ENCODE results near the gene USP19. TPM values are rescaled to one million over a fixed set of nuclear protein-coding genes. Genes with fewer than 3 reads are reported as not detected.

Gene USP19
- polyA plus RNA-seq, 1 donor, result 56.3 TPM

GRCh38 chr3:49133226-49133951, 12.8 kb upstream of the USP19 start:
- DNase-seq, result peak; percentile 88

DNA sequence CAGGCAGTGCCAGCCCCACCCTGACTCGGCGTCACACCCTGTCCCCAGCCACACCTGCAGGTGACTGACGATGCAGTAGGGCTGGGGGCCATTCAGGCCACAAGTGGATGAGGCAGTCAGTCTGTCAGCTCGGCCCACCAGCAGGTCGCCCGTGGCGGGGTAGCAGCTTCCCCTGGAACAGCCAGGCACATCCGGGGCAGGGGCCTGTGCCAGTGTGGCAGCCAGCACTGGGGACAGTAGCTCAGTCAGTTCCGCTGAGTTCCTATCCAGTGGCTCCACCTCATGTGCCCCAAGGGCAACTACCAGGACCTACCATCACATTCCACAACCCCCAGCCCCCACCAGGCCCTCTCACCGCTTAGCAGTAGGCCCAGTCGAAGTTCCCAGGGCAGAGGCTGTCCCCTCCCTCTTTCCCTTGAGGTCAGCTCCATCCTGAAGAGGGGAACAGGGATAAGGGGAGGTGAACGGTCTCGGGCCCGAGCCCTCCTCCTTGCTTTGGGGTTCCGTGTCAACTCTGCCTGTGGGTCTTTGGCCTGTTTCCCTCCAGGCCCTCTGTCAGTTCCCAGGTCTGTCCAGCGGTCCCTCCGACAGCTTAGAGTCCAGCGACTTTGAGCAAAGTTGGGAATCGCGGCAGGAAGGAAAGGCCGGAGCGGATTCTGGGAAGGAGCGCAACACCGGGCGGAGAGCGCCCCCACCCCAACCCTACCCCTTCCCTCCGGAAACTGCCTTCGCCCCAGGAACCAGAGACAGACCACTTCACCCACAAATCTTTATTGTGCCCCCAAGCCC, 12.0 kb upstream of the USP19 start, which contains the start of gene LAMB2:
LAMB2 (minus strand) TSS at position 614 of the 789 bp plus-strand sequence; CDS start at position 431, 183 bp downstream.
- DNase-seq, result peak; percentile 85

GRCh38 chr3:49132073-49132436, 11.4 kb upstream of the USP19 start:
- DNase-seq, result no peak

- no peak for DNase-seq
These were observed 11.0 kb upstream of the USP19 start for GRCh38 chr3:49131576-49131975.

DNA sequence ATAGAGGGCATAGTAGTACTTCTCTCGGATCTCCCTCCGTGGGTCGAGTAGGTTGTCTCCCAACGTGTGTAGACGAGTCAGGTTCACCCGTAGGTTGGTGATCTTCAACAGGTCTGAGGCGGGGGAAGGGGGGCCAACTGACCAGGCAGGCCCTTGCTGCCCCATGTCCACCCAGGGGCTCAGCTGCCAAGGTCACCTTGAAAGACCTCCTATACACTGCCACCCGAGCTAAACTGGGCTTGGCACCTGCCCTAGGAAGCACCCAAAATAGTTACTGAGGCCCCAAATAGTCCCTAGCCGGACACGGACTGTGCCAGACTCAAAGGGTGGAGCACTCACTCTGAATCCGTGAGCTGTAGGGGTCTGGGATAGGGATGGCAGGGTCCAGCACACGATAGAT, 10.4 kb upstream of the USP19 start:
- no peak for DNase-seq

DNA sequence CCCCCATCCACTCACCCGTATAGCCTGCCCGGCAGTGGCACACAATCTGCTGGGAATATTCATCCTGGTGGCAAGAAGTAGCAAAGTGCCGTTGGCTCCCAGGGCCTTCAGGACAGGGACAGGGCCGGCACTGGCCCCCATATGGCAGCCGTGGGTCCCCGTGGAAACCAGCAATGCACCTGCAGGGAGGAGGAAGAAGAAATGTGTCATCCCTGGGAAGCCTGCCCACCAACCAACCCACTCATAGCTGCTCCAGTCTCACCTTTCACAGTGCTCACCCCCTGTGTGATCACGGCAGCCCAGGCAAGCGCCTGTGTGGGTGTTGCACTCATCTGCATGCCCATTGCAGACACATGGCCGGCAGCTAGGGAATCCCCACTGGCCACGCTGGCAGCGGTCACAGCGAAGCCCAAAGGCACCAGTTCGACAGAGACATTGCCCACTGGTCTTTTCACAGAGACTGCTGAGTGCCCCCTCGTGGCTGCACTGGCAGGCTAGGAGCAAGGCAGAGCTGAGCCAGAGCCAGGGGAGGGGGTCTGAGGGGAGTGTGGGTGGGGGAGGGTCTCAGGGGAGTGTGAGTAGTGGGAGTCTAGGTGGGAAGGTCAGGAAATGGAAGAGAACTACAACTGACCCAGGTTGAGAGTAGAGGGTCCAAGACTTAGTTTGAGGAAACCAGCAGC, 4.5 kb upstream of the USP19 start:
- DNase-seq, result no peak

DNA sequence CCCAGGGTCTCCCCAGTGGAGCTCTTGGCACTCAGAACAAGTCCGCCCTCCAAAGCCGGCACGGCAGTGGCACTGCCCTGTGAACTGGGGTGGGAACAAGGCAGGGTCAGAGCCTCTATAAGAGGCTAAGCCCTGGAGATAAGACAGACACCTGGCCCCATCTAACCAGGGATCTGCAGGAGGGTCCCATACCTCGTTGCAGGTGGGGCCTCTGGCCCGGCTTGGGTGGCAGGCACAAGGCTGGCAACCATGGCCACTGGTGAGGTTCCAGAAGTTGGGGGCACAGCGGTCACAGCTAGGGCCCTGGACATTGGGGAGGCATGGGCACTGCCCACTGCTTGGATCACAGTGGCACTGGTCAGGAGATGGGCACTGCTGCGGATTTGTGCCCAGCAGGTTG, 3.6 kb upstream of the USP19 start:
- no peak for DNase-seq

DNA sequence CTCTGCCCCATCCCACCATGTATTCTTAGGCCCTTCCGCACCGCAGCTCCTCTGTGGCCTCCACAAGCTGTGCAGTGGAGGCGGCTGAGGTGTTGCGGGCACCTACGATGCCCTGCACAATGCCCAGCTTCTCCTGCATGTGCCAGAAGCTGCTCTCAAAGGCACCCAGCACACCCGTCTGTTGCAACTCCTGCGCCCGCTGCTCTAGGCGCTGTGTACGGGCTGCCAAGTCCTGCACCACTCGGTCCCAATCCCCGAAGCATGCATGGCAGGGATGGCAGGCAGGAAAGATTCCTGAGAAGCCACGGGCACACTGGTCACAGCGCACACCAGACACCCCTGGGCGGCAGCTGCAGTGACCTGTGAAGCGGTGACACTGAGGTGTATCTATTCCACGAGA, 3.1 kb upstream of the USP19 start:
- no peak for DNase-seq

- DNase-seq, result no peak
These were observed 2.4 kb upstream of the USP19 start for GRCh38 chr3:49122886-49123545.

- DNase-seq, result no peak
These were observed 1.8 kb upstream of the USP19 start for GRCh38 chr3:49122451-49122850.

DNA sequence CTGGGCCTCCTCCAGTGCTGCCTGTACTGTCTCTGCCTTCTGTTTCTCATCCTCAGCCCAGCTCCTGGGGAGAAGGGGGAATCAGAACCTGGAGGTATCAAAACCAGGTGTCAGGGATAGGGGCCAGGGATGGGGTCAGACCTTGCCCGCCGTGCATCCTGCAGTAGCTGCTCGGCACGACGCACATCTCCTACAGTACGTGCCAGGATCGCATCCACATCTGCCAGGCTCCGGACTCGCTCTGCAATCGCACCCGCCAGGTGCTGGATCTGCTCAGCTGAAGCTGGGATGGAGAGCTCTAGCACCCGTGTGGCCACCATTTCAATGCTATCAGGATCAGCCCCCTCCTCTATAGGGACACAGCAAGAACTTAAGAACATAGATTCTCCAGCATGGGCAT, 1.4 kb upstream of the USP19 start:
- no peak for DNase-seq

DNA sequence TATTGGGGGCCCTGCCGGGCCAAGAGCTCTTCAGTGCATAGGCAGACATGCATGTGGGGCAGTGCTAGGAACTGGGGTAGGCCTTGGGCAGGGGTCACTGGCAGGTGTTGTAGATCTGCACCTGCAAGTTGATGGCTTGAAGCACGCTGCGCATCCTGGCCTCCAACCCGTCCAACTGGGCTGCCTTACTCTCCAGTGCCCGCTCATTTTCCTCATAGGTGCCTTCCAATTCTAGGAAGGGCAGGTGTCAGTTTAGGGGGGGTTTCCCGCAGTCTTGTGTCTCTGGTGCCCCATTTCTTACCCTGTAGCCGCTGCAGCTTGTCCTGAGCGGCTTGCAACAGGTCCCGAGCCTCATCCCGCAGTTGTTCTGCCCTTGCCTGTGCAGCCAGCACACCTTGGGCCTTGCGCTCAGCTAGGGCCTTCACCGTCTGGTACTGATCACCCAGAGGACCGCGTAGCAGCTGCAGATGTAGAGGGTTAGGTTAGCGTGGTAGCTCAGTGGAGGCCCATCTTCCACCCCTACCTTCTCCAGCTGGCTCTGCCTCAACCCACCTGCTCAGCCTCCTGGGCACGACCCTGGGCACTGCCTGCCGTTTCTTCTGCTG, 611 bp upstream of the USP19 start:
- DNase-seq, result no peak

DNA sequence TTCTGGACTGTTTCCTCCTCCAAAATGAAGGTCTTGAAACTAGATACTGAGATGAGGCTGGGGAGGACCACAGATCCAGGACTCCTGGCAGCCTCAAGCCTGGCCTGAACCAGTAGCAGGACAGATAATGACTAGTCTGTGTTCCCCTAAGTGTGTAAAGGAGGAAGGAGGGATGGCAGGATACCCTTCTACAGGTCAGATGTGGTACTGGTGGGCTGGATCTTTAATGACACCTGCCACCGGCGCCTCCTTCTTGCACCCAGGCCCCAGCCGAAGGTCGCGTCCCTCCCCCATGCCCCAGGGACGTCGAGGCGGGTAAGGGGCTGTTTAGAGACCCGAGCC, 556 bp downstream of the USP19 start:
- DNase-seq, result no peak

- DNase-seq, result no peak
These were observed 1.2 kb downstream of the USP19 start for GRCh38 chr3:49119439-49119838.

DNA sequence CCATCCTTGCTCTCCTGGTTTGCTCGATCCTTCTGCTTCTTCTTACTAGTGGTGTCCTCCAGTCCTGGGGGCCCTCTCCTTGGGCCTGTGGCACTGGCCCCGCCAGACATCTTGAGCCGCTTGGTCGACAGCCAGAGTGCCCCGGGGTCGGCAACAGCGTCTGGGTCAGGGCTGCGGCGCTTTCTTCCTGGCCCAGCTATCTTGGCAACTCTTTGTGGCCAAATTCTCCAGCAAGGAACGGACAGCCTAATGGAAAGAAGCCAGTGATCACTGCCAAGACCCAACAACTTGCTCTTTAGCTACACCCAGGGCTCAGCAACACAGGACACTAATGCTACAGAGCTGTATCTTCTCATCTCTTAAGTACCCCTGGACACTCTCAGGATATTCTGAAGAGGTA, 1.6 kb downstream of the USP19 start:
- no peak for DNase-seq

DNA sequence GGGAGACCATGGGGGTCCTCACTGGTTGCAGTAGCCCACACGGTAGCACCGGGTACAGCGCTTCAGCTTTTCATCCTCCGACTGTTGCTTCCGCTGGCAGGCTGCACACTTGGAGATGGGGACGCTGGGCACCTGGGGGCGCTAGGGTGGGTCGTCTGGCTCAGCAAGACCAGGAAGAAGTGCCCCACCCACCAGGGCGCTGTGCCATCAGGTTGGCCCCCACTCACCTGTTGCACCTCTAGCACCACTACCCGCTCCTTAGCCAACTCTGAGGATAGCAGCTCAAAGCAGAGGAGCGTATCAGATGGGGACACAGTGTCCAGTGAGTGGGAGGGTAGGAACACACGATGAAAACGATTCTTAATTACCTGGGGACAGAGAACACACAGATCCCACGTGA, 8.4 kb downstream of the USP19 start:
- DNase-seq, result no peak

DNA sequence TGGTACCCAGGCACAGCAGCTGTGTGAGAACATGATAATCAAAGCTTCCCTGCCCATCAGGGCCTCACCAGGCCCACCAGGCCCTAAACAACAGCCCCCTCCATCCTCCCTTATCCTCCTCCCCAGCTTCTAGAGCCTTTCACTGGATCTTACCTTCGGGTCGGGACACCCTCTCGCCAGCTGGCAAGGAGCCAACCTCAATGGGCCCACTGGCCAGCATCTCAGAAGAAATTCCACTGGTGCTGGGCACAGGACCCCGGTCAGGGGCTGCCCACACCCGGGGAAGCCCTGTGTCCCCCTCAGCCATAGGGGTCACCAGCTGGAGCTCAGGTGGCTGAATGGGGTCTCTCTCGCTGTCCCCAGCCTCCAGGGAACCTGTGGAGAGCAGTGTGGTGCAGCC, 9.3 kb downstream of the USP19 start:
- no peak for DNase-seq

DNA sequence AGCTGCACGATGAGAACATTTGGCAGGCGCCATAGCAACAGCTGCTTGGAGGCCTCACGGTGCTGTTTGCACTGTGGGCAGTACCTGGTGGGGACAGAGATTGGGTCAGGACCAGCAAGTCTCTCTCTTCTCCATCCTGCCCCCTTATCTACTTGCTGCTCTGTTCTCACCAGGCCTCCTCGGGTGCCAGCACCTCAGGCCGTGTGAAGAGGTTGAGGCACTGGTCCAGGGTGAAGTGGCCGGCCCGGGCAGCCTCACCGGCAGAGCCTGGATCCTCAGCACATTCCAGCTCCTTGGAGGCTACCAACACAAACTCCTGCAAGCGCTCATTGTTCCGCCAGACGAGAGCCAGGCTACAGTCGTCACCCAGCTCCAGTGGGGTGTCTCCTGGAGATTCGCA, 9.8 kb downstream of the USP19 start:
- DNase-seq, result no peak

- DNase-seq, result no peak
These were observed 12.3 kb downstream of the USP19 start for GRCh38 chr3:49108346-49108745.

DNA sequence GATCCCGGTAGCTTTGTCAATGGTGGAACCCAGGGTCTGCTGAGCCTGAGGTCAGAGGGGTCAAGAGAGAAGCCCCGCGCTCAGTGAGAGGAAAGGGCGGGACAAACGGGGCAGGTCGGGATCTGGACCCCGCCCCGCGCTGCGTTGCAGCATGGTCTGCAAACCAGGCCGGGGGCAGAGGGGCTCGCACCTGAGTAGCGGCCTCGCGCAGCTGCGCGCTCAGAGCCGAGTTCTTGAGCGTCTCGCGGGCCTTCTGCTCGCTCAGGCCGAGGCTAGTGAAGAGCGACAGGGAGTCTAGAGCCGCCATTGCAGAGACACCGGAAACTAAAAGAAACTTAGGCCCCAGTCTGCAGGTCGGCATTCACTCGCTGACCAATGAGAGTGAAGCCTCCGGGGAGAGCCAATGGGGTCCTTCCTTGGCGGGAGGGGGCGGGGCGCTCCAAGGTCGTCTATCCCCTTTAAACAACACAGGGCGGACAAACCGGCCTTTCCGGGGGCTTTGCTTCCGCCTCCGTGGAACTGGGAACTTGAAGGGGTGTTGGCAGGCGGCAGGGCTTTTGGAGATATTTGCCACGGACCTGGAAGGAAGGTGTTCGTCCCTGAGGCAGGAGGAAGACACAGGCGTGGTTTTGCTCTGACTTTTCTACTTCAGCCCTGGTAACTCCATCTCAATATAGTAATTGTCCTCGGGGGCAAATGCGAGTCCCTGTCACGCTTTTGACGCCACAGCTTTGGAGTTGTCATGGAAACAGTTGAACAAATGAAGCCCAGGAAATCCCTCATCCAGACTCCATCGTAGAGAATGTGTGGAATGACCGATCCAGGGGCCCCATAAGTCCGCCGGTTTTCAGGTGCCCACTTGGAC, 16.0 kb downstream of the USP19 start, which contains the start of gene QARS1:
QARS1 (minus strand) TSS at position 331 of the 865 bp plus-strand sequence; CDS start at position 307, 24 bp downstream.
- DNase-seq, result peak; percentile 95

DNA sequence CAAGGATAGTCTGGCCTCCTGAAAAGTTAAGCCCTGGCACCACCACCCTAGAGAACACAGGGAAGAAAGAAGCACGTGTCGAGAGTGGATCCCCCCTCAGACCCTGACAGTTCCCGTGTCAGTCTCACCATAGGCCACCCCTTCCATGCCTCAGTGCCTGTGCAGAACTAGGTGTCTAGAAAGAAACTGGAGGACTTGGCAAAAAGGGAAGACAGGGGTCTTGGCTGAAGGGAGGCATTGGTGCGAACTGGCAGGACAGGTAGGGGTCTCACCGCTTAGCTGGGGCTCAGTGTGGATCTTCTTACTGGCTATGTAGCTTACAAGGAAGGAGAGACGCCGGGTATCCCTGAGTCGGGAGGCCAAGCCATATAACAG, 16.6 kb downstream of the USP19 start:
- no peak for DNase-seq

All from left kidney (tissue), 2 donors.